ENCODE measurements around the gene OR6N2. TPM values are rescaled to one million over a fixed set of nuclear protein-coding genes. Genes with fewer than 3 reads are reported as not detected.

Gene OR6N2
- total RNA-seq, 3 donors from 2014 or later: not detected

DNA sequence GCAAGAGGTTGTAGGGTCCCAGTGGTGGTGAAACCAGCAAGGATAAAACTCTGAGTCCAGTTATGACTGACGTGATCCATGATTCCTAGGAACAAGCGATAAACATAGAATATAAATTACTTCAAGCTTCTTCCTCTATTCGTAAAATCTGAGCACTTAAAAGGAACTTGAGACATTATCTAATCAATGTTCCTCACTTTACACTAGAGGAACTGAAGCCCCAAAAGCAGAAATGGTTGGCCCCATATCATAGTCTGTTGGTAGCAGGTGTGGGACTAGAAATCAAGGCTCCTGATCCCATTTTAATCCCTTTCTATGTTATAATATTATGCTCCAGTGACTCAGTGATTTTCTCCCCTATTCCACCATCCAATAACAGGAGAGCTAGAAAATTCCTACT is 28.3 kb upstream of the OR6N2 start:
- TF ChIP-seq, protein P1, sequence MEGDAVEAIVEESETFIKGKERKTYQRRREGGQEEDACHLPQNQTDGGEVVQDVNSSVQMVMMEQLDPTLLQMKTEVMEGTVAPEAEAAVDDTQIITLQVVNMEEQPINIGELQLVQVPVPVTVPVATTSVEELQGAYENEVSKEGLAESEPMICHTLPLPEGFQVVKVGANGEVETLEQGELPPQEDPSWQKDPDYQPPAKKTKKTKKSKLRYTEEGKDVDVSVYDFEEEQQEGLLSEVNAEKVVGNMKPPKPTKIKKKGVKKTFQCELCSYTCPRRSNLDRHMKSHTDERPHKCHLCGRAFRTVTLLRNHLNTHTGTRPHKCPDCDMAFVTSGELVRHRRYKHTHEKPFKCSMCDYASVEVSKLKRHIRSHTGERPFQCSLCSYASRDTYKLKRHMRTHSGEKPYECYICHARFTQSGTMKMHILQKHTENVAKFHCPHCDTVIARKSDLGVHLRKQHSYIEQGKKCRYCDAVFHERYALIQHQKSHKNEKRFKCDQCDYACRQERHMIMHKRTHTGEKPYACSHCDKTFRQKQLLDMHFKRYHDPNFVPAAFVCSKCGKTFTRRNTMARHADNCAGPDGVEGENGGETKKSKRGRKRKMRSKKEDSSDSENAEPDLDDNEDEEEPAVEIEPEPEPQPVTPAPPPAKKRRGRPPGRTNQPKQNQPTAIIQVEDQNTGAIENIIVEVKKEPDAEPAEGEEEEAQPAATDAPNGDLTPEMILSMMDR (IDR thresholded peaks at IDR 0.05): no peak
- Histone ChIP-seq H3K4me1 (ENCODE audit: low read depth) (no peaks in the 10 kb centered on the region), H3K4me3 (no peak overlapping the region), H3K36me3 (ENCODE audit: low read depth) (no peaks in the 10 kb centered on the region), H3K9me3 (no peaks in the 10 kb centered on the region)
- DNase-seq (no peak), ATAC-seq (no peak)
- intact Hi-C loops (cut with DNase I, micrococcal nuclease): no loop called here

DNA sequence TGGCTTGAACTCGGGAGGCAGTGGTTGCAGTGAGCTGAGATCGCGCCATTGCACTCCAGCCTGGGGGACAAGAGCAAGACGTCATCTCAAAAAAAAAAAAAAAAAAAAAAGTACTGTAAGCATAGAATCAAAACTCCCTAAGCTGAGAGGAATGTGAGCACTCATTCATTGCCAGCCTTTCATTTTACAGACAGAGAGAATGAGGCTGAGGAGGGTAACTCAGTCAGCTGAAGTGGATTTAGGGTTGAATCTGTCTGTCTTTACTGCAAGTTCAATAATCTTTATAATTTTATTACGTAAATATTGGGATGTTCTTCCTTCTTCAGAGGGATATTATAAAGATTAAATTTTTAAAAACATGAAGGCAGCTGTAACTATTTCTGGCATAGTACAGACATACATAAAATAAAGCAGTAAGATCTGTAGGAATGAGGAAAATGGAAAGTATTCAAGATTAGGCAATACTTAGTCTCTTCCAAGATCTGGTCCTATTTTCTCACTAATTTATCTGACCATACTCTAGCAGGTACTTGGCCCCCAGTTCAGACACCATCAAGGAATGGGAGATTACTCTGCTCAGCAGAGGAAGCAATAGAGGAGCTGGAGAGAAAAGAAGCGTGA is 26.0 kb upstream of the OR6N2 start:
- Histone ChIP-seq H3K9me3 (no peaks in the 10 kb centered on the region), H3K4me1 (ENCODE audit: low read depth) (no peaks in the 10 kb centered on the region), H3K36me3 (ENCODE audit: low read depth) (no peaks in the 10 kb centered on the region), H3K4me3 (no peak overlapping the region)
- no peak for DNase-seq
- ATAC-seq: no peak
- intact Hi-C loops (cut with DNase I, micrococcal nuclease): no loop called here
- TF ChIP-seq, protein P1 (IDR thresholded peaks at IDR 0.05): no peak

DNA sequence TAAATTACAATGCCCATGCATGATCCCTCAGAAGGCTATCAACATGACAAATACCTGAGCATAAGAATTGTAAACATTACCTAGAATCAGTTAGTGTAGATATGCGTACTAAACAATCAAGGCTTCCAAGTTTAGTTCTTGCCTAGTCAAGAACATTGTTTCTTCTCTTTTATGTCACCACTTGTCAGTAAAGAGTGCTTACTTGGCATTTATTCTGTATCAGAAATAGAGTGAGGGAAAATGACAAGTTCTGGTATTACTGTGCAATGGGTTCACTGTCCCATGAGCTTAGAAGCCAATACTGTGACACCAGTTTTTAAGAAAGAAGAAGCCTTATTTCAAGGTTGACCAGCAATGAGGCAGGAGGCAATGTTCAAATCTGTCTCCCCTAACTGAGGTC is 22.7 kb upstream of the OR6N2 start:
- Histone ChIP-seq H3K9me3 (no peaks in the 10 kb centered on the region), H3K36me3 (ENCODE audit: low read depth) (no peaks in the 10 kb centered on the region), H3K4me3 (no peak overlapping the region), H3K4me1 (ENCODE audit: low read depth) (no peaks in the 10 kb centered on the region)
- no peak for DNase-seq
- ATAC-seq: no peak
- TF ChIP-seq, protein P1 (IDR thresholded peaks at IDR 0.05): no peak
- intact Hi-C loops (cut with DNase I, micrococcal nuclease): no loop called here

DNA sequence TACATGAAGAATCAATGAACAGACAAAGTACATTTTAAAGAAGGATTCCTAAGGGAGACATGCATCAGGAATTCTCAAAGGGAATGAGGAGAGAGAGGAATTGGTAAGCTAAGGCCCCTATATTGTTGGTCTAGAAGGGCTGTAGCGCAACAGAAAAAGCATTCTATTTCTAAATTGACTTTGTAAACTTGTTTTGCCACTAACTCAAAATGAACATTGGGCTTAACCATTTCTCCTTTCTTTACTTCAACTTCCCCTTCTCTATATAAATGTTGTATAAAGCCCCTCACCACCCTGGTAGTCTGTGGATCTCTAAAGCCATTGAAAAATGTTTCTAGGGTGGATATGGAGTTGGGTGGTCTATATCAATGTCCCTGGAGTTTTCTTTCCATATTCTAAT is 20.4 kb upstream of the OR6N2 start:
- H3K36me3 ChIP-seq (ENCODE audit: low read depth): no peaks in the 10 kb centered on the region
- intact Hi-C loops (cut with DNase I, micrococcal nuclease): no loop called here
- TF ChIP-seq, protein P1 (IDR thresholded peaks at IDR 0.05): no peak
- H3K9me3 ChIP-seq: no peaks in the 10 kb centered on the region
- no peak for ATAC-seq
- no peak for DNase-seq
- H3K4me3 ChIP-seq: no peak overlapping the region
- no peaks in the 10 kb centered on the region for H3K4me1 ChIP-seq (ENCODE audit: low read depth)

DNA sequence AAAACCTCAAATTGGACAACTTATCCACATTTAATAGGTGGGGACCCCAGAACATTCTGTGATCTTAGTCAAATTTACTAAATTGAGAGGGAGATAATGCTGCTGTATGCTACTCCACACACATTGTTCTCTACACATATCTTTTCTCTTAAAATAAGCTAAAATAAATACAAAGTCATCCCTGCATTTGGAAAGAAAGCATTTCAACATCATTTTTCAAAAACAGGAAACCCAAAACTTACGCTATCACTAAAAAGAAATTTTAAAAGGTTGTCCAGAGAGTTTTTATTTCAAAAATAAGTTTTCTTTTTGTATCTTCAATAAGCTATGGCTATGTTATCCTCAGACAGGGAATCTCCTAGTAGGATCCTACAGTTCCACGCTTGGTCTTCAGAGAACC is 19.5 kb upstream of the OR6N2 start:
- H3K36me3 ChIP-seq (ENCODE audit: low read depth): no peaks in the 10 kb centered on the region
- intact Hi-C loops (cut with DNase I, micrococcal nuclease): no loop called here
- ATAC-seq (no peak), DNase-seq (no peak)
- TF ChIP-seq, protein P1 (IDR thresholded peaks at IDR 0.05): no peak
- no peaks in the 10 kb centered on the region for H3K4me1 ChIP-seq (ENCODE audit: low read depth)
- H3K9me3 ChIP-seq: no peaks in the 10 kb centered on the region
- no peak overlapping the region for H3K4me3 ChIP-seq

DNA sequence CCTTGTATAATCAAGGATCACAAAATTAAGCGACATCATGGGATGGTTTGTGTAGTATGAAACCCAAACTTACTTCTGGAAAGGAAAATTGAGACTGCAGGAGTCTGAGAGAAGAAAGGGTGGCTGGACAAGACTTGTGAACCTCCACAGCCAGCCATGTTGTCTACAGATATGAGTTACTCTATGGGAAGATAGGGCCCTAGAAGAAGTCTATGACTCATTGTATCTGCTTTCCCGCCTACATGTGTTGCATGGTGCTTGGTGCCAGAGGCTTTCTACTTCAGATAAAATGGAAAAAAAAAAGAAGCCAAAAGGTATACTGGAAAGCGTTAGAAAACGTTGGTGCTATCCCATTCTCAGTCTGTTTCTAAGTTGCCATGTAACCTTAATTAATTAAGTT is 18.7 kb upstream of the OR6N2 start:
- ATAC-seq: no peak

More for the DNA sequence above, 18.7 kb upstream of the OR6N2 start:
- Histone ChIP-seq H3K4me3 (no peak overlapping the region), H3K4me1 (ENCODE audit: low read depth) (no peaks in the 10 kb centered on the region), H3K36me3 (ENCODE audit: low read depth) (no peaks in the 10 kb centered on the region), H3K9me3 (no peaks in the 10 kb centered on the region)
- DNase-seq: no peak
- intact Hi-C loops (cut with DNase I, micrococcal nuclease): no loop called here
- TF ChIP-seq, protein P1 (IDR thresholded peaks at IDR 0.05): no peak

Measured in mucosa of descending colon (tissue), 3 donors.